GM21528 (cell line): Measurements from ENCODE around the gene ADAD1.
A peak's percentile ranks its signal among the peaks of the same experiment; 100 is the strongest.

Experiments
- ATAC-seq: cut with Tn5 transposase; IDR thresholded peaks from one replicate; pipeline ENCODE4 v1.9.1; 2021; ENCODE audit warnings: mild to moderate bottlenecking, moderate library complexity; ENCODE audit not compliant: unreplicated experiment, low FRiP score

The ADAD1 gene

DNA sequence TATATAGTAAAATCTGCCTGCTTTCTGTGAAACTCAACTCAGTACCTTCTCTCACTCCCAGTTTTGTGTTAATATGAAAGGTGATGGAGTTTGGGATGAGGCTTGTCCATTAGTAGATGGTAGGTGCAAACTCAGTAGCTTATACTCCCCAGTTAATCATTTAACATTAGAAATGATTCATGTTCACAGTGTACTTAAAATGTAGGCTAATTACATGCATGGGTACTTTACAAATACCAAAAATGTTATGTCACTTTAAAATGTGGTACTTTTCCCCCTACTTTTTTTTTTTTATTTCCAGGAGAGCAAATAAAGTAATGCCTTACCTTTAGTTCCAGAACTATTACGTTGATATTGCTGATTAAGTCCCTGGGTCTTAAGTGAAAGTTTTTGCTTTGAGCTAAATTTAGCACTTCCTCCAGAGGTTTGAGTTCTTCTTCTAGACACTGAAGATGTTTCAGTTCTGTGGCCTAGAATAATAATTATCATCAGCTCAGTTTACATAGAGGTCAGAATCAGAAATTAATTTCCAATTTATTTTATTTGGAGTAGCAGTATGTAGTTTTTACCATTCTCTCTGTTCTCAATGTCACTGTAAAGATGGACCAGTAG is 74.7 kb downstream of the ADAD1 start:
- ATAC-seq = no peak

DNA sequence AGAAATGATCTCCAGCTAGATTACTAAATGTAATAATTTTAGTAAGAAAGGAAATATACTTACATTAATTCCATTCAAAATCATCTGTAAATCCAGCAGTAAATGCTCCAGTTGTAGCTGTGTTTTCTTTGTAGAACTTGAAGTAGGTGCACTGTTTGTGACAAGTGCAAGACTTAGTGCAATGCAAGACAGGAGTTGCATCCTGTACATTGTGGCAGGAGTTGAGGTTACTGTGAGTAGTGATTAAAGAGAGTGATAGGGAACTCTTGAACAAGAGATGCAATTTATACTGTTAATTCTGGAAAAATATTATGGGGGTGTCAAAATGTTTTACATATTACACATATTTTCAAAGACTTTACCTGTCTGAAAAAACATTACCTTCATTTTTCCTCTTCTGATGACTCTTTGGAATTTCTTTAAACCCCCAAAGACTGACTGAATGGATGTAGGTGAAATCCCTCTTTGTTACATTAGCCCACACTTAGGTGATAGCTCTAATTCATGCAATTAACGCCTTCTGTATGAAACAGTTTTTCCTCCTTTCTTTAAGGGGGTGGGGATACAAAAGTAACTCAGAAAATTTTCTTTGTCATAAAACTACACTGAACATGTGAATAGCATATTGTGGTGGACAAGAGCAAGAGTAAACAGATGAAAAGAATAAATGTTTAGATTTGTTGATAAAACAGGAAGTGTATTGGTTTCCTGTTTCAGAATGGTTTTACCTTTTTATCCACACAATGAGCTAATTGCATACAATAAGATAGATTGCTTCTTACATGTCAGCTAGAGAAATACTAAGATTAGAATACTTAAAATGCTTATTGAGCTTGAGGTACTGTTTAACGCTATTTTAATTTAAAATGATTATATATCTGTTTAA is 77.7 kb downstream of the ADAD1 start, which contains the start of gene IL2:
IL2 (minus strand) TSS at position 495 of the 886 bp plus-strand sequence; CDS start at position 210, 285 bp downstream.
- ATAC-seq = no peak

DNA sequence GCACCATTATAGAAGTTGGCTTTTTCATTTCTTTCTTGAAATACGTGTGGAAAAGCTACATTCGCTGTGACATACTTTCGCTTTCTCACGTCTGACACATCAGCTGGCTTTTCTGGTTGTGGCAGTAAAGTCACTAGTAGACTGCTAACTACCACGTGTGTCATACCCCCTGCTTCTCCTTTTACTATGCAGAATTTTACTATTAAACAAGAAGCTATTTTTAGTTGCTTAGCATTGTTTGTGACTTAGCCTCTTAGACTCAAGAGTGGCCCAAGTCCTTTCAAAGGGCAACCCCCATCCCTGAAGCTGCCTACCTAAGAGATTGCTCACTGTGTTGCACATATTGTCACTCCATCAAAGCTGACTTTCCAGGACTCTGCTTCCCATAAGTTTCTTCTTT is 79.8 kb downstream of the ADAD1 start:
- peak; percentile 79 for ATAC-seq

DNA sequence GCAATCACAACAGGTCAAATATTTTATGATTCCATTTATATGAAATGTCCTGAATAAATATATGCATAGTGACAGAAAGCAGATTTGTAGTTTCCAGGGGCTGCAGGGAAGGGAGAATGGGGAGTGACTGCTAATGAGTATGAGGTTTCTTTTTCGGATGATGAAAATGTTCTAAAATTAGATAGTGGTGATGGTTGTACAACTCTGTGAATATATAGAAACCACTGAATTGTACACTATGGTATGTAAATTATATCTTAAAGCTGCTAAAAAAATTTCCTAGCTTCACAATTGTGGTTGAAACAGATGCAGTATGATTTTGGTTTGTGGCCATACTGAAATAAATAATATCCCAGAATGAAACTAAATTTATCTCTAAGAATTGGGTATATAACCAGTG is 90.6 kb downstream of the ADAD1 start:
- ATAC-seq = no peak

DNA sequence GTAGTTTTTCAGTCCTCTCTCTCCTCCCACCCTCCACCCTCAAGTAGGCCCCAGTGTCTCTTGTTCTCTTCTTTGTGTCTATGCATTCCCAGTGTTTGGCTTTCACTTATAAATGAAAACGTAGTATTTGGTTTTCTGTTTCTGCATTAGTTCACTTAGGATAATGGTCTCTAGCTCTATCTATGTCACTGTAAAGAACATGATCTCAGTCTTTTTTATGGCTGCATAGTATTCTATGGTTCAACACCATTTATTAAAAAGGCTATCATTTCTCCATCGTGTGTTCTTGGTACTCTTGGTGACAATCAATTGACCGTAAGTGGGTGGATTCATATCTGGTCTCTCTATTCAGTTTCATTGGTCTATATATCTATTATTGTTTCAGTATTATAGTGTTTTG is 96.4 kb downstream of the ADAD1 start:
- ATAC-seq = no peak

DNA sequence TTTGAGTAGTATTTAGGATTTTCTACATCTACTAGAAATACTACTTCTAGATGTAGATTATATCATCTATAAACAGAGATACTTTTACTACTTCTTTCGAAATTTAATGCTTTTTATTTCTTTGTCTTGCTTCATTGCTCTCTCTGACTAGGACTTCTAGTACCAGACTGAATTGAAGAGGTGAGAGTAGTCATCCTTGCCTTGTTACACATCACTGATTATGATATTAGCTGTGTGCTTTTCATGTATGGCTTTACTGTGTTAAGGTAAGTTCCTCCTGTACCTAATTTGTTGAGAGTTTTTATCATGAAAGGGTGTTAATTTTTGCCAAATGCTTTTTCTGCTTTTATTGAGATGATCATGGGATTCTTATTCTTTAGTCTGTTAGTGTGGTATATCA is 97.3 kb downstream of the ADAD1 start:
- no peak for ATAC-seq

DNA sequence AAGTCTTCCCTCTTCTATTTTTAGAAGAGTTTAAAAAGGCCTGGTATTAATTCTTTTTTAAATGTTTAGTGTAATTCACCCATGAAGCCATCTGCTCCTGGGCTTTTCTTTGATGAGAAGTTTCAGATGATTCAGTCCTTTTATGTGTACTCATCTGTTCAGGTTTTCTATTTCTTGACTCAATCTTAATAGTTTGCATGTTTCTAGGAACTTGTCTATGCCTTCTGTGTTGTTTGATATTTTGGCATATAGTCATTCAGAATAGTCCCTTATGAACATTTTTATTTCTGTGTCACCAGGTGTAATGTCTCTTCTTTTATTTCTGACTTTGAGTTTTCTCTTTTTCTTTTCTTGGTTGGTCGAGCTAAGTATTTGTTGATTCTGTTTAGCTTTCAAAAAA is 97.9 kb downstream of the ADAD1 start:
- ATAC-seq = no peak
